ENCODE measurements around the gene FLNB. TPM values are rescaled to one million over a fixed set of nuclear protein-coding genes. Genes with fewer than 3 reads are reported as not detected.

FLNB gene
- total and polyA plus RNA-seq, 2 of the 8 experiments (the other 6 are each of a cell fraction or from before 2014, with no cell fraction given) = 72.3 to 118 TPM

GRCh38 chr3:58190882-58191281, 182.7 kb downstream of the FLNB start (continued):
- TF ChIP-seq CBX8 (IDR thresholded peaks at IDR 0.05; ENCODE audit: borderline replicate concordance, low read depth, low read length) = no peak
- no peak for TF ChIP-seq RNF2 (IDR thresholded peaks at IDR 0.05; ENCODE audit: borderline replicate concordance, low read depth, low read length, missing control alignments, poor library complexity, severe bottlenecking)
- no peak for TF ChIP-seq SIN3A (conservative IDR thresholded peaks at IDR 0.05 in 1 of 2, IDR thresholded peaks at IDR 0.05 in 1 of 2; ENCODE audit: low read depth in 1 of 2, low read length in 2 of 2)
